Activated T-helper 1 cell treated with anti-CD3 and anti-CD28 coated beads, Interleukin-2, amount 50 U/mL, for 16 hours (primary cell): ENCODE results near the gene IL4R.
"Not testable (repeated sequence)": the region's sequence is repeated elsewhere in the genome, so short reads cannot be mapped to it uniquely, and the experiment has no call there.

Source experiments
- DNase-seq, 2 donors: peaks; one replicate each; pipeline ENCODE4 v3.0.0-alpha.2; 2020; ENCODE audit warnings: low read depth in 1 of 2, low spot score in 1 of 2

Gene IL4R

DNA sequence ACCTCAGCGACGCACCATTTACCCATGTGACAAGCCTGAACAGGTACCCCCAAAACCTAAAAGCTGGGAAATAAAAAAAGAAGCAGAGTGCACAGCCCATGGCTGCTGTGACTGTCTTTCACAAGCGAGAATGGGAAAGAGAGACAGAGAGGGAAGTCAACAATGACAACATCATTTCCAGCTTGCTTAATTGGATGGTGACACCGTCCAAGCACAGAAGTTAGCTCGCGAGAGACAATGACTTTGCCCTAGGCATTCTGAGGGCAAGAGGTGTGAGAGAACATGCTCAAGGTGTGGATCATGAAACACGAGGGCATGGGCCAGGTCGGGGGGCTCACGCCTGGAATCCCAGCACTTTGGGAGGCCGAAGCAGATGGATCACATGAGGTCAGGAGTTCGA is 25.9 kb upstream of the IL4R start:
- no peak for DNase-seq

DNA sequence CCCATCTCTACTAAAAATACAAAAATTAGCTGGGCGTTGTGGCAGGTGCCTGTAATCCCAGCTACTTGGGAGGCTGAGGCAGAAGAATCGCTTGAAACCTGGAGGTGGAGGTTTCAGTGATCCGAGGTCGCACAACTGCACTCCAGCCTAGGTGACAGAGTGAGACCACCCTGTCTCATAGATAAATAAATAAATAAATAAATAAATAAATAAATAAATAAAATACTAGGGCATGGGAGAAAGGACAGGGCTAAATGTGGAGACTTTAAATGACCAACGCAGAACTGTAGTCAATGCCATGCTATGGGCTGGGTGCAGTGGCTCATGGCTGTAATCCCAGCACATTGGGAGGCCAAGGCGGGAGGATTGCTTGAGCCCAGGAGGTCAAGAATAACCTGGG is 25.5 kb upstream of the IL4R start:
- DNase-seq = not testable (repeated sequence)

DNA sequence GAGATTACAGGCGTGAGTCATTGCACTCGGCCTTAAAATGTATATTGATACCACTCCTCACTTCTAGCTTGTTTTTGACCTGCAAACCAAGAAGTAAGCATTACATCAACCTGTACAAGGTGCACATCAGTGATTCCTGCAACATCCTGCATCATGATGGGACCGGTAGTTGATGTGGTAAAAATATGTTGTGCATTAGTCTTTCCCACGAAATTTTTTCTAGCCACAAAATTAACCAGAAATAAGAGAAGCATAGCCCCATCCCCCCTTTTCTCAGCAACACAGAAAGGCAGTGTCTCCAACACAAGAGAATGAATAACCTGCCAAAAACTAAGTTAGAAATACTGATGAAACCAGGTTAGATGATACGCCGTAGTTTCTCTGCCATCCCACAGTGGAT is 24.1 kb upstream of the IL4R start:
- DNase-seq = no peak

DNA sequence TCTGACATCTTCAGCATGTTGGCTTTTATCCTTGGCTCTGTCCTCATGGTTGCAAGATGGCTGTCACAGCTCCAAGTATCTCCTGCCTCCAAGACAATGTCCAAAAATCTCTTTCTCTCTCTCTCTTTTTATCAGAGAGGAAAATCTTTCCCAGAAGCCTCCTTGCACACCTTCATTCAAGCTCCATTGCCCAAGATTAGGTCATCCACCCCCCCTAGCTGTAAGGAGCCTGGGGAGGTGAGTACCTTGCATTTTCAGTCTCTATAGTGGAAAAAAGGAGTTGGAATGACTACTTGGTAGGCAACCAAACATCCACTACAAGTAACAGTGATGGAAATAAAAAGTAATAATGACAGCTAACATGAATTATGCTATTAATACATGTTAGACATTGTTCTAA is 23.2 kb upstream of the IL4R start:
- DNase-seq = no peak

DNA sequence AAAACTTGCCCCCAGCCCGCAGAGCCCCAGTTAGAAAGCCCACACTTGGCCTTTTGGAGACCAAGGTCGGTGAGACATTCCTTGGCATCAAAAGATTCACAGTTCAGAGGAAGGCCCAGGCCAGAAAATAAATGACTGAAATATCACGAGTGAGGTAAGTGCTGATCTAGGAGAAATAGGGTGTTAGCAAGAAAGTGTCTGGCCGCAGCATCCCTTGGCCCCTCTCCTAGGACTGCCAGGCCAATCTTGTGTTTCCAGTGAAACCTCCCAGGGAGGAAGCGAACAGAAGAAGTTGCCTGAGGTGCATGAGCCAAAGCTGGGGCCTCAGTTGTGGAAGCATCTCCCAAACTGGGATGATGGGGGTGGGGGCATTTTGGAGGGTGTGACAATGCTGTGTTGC is 22.7 kb upstream of the IL4R start:
- no peak for DNase-seq

DNA sequence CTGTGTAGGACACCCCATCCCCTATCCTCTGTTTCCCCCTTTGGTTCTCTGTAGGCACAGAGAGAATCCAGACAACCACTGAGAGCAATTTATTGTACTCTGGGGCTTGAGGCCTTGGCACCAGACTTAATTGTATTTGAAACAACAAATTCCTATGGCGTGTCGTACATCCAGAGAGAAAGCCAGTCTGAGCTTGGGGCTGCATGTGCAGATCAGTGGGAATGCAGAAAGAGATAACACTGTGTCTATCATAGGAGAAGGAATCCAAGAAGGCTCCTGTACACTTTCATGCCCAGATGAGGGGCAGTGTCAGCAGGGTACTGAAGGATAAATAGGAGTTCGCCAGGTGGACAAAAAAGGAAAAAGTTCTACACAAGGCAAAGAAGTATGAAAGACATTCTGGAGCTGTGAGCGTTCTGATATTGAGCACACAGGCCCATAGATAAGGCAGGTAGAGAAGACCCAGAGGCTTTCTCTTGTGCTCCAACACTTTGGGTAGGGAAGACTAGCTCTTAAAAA is 22.0 kb upstream of the IL4R start:
- no peak for DNase-seq

DNA sequence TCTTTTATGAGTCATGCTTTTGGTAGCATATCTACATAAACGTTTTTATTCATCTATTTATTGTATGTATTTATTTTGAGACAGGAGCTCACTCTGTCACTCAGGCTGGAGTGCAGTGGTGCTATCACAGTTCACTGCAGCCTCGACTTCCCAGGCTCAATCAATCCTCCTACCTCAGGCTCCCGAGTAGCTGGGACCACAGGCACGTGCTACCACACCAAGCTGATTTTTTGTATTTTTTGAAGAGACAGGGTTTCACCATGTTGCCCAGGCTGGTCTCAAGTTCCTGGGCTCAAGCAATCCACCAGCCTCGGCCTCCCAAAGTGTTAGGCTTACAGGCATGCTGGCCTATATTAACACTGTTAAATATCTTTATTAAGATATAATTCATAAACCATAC is 20.4 kb upstream of the IL4R start:
- DNase-seq = no peak

DNA sequence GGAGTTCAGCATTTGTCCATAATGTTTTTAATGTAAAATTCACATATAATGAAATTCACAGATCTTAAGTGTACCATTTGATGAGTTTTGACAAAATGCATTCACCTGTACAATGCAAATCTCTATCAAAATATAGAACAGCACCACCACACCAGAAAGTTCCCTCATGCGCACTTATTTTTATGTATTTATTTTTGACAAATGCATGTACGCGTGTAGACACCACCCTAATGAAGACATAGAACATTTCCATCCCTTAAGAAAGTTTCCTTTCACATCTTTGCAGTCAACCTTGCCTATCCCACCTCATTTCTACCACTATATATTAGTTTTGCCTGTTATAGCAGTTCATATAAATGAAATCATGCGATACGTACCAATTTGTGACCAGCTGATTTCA is 15.6 kb upstream of the IL4R start:
- no peak for DNase-seq

DNA sequence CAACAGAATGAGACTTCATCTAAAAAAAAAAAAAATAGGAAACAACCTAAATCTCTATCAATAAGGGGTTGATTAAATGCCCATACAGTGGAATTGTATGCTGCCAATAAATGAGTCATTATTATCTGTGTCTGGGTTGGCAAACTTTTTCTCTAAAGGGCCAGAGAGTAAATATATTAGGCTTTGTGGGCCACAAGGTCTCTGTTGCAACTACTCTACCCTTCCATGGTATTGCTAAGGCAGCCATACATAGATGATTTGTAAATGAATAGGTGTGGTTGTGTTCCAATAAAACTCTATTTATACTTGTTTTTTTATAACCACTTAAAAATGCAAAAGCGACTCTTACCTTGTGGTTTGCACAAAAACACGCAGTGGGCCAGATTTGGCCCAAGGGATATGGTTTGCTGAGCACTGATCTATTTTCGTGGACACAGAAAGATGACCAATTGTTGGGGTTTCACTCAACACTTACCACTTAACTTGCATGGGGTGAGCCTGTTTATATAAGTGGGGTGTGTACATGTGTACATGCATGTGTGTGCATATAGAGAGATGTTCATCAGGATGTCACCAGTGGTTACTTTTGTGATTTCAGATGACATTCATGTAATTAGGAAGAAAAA is 12.4 kb upstream of the IL4R start:
- DNase-seq = no peak

DNA sequence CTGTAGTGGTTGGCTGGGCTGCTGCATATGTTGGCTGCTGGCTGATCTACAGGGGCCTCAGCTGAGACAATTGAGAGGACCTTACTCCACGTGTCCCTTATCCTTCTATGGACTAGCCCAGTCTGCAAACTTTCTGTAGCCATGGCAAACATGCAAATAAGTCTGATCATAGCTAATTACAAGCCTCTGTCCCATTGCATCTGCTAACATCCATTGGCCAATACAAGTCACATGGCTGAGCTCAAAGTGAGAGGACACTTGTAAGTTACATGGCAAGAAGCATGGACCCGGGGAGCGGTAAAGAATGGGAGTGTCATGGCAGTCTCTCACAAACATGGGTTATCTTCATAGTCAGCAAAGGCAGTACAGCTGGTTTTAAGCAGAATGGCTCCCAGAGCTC is 11.6 kb upstream of the IL4R start:
- DNase-seq = no peak

DNA sequence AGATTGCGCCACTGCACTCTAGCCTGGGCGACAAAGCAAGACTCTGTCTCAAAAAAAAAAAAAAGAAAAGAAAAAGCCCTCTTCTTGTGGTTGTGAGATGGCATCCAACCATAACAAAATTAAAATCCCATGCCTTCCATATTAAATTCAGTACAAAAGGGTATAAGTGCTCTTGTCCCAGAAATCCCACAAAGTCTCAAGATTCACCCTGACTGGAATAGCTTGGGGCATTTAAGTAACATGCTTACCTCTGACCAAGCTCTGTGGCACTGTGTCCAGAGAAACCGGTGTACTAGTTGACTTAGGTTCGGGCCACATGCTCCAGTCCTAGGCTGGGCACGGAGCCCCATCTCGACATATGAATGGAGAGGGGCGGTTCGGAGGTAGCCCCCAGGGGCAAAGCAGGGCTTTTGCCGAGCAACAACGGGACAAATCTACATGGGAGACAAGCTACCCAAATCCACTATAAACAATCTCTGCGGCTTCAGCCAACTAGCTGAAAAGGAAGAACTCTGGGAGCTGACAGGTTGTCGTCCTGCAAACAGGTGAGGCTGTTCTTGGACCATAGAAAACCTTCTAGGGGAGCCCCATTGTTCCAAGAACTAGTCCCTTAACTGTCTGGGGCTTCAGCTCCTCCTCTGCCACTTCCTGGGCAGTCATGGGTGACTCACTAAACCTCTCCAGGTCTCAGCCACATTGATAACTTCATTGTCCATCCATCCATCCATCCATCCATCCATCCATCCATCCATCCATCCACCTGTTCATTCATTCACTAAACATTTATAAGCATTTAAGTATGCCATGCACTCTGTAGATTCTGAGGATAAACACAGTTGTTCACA is 10.3 kb upstream of the IL4R start:
- DNase-seq = no peak

DNA sequence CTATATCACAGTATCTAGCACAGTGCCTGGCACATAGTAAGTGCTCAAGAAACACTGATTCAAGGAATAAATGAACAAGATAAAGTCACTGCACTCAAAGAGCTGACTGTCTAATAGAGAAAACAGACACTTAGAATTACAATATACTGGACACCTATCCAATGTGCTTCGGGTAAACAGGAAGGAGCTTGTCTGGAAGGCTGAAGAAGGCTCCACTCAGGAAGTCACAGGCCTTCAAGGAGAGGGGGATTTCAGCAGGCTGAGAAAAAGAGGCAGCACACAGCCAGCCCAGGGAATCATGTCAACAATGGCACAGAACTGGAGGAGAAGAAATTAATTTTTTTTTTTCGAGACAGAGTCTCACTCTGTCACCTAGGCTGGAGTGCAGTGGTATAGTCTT is 9.7 kb upstream of the IL4R start:
- no peak for DNase-seq

DNA sequence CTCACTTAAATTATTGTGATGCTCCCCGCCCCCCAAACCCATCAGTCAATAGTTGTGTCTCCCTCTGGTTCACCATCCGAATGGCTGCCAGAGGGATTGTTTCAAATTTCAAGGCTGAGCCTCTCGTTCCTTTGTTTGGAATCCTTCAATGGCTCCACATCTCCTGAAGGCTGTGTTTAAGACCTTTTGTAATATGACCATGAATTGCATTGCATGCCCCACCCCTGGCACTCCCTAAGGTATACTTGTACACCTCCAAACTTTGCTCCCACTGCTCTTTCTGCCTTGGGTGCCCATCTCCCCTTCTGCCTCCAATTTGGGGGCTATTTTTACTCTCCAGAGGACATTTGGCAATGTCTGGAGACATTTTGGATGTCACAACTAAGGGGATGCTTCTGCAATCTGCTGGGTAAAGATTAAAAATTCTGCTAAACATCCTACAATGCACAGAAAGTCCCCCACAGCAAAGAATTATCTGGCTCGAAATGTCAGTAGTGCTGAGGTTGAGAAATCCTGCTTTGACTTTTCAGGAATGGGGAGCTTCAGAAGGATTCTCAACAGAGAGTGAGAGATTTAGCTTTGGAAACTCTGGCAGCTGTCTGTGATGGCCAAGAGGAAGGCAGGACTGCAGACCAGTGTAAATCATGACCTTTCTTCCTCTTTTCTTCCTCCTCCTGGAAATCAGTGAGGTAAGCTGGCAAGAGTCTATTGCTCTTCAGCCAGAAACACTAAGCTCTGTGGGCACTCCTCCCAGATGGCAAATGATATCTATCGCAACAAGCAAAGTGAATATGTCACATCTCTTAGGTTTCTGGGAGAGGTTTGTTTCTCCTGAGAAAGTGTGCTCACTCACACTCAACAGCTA is 8.7 kb upstream of the IL4R start:
- no peak for DNase-seq

DNA sequence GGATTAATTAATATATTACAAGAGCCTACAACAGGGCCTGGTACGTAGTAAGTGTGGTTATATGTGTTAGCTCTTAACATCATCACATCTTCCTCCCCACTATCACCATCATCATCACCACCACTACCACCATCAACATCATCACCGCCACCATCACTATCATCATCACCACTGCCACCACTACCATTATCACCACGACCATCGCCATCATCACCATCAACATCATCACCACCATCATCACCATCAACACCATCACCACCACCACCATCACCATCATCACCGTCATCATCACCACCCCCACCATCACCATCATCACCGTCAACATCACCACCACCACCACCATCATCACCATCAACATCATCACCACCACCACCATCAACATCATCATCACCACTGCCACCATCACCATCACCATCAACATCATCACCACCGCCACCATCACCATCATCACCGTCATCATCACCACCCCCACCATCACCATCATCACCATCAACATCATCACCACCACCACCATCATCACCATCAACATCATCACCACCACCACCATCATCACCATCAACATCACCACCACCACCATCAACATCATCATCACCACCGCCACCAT is 7.8 kb upstream of the IL4R start:
- DNase-seq = no peak

DNA sequence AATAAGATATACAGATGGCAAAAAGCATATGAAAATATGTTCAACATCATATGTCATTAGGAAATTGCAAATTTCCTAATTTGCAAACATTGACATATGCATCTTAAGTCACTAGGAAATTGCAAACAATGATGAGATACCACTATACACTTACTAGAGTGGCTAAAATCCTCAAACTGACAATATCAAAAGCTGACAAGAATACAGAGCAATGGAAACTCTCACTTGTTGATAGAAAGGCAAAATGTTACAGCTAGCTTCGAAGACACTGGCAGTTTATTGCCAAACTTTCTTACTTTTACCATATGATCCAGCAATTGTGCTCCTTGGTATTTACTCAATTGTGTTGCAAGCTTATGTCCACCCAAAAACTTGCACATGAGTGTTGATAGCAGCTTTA is 5.0 kb upstream of the IL4R start:
- no peak for DNase-seq

DNA sequence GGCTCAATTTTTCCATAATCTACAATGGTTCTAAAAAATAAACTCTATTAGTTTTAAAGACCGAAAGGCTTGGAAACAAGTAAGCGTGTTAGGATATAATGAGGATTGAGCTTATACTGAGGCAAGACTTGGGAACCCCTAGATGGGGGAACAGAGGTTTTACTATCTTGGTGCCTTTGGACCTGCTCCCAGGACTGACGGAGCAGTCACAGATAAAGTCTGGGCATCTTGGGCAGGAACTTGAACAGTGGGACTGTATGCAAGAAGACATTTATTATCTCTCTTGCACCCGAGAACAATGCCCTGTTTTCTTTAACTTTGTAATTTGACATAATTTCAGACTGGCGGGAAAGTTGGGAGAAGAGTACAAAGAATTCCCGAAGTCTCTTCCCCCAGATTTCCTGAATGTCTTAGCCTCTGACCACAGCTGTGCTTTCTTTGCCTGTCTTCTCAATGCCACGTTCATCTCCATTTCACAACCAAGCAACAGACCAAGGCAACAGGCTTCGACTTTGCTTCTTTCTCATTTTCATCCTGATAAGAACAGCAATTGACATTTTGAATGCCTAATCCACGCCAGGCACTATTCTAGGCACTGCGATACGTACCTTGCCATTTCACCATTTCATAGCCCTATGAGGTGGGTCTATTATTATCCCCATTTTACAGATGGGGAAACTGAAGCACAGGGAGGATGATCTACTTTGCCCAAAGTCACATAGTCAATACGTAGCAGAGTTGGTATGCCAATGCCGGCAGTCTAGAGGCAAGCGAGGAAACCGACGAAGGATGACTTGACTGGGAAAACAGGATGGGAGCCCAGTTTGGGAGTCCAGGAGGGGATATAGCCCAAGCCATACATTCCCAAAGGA is 3.0 kb upstream of the IL4R start:
- DNase-seq = no peak

DNA sequence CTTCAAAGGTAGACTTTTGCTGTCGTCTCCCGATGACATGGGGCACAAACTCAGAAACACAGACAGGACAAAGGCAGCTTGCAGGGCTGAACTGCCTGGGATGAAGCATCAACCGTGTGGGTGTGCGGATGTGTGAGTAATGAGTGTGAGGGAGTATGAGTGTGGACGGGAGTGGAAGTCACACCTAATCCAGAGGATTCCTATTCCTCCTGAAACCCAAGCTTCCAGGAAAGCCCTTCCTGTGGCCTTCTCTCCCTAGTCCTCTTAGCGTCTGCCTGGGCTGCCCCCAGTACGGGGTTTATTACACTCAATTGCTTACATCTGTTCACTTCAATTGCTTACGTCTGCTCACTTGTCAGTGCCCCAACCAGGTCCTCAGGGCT is 2.3 kb upstream of the IL4R start:
- no peak for DNase-seq

DNA sequence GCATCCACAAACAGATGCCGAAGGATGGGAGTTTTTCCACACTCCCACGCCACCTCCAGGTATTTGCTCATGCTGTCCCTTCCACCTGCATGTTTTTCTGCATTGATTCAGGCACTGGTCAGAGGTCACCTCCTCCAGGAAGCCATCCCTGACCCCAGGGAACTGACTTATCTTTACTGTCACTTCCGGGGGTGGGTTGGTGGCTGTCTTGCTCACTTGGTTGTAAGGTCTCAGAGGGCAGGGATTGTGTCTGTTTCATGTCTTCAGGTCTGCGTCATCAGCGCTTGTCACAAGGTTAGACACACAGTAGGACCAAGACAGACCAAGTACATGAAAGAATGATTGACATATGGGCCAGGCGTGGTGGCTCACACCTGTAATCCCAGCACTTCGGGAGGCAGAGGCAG is 1.9 kb upstream of the IL4R start:
- no peak for DNase-seq

DNA sequence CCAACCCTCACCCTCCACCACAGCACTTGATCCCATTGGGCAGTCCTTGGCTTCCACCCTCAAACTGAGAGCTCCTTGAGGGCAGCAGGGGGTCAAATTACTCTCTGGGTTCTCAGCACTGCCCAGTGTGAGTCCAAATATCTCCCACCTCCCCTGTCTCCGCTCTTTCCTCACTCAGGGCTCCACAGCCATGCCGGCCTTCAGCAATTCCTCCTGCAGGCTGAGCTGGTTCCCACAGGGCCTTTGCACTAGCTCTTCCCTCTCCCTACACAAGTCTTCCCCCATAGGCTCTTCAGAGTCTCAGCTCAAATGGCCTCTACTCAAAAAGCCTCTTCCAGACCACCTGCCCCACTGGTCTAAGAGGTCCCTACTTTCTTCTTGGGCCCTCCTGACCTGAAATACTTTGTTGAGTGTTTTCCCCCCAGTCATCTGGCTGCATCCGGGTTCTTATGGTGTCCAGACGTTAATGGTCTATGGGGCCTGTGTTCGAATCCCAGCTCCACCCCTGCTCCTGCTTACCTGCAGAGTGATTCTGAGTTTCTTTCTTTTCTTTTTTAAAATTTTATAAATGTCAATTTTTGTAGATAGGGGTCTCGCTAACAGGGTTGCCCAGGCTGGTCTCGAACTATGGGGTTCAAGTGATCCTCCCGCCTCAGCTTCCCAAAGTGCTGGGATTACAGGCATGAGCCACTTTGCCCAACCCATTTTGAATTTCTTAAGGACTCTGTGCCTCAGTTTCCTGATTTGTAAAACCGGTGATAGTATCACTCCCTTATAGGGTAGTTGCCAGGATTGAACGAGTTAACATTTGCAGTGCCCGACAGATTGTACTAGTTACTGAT is 973 bp upstream of the IL4R start:
- DNase-seq = no peak
